Measurements from ENCODE around the gene SIX6.

SIX6 gene

DNA sequence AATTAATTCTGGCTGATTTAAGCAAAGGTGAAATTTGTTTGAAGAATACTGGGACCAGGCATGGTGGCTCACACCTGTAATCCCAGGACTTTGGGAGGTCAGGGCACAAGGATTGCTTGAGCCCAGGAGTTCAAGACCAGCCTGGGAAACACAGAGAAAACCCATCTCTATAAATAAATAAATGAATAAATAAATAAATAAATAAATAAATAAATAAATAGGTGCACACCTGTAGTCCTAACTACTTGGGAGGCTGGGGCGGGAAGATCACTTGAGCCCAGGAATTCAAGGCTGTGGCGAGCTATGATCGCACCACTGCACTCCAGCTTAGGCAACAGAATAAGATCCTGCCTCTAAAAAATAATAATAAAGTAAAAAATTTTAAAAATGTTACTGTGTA, 18.7 kb upstream of the SIX6 start:
- ChIA-PET POLR2A (no interaction called here), CTCF (no interaction called here)
- TF ChIP-seq, protein P1, sequence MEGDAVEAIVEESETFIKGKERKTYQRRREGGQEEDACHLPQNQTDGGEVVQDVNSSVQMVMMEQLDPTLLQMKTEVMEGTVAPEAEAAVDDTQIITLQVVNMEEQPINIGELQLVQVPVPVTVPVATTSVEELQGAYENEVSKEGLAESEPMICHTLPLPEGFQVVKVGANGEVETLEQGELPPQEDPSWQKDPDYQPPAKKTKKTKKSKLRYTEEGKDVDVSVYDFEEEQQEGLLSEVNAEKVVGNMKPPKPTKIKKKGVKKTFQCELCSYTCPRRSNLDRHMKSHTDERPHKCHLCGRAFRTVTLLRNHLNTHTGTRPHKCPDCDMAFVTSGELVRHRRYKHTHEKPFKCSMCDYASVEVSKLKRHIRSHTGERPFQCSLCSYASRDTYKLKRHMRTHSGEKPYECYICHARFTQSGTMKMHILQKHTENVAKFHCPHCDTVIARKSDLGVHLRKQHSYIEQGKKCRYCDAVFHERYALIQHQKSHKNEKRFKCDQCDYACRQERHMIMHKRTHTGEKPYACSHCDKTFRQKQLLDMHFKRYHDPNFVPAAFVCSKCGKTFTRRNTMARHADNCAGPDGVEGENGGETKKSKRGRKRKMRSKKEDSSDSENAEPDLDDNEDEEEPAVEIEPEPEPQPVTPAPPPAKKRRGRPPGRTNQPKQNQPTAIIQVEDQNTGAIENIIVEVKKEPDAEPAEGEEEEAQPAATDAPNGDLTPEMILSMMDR (IDR thresholded peaks at IDR 0.05; ENCODE audit: control extremely low read depth, extremely low read depth, low read depth, missing control alignments), result no peak
- DNase-seq (ENCODE audit: extremely low spot score), result no peak

DNA sequence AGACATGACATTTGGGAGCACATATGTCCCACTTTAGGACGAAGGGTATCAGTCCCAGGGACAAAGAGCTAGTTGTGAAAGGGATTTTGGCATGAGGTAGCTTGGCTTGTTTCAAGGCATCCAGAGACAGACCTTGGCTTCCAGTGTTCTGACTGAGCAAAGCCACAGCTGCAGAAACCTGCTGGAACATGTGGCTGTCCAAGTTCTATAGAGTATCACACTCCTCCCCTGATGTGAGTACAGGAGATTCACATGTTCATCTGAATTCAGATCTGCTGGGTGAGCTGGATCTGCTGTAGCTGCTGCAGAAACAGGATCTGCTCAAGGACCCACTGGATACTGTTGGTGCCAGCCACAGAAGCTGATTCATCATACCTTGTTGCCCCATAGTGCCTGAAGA, 13.0 kb upstream of the SIX6 start:
- no peak for DNase-seq (ENCODE audit: extremely low spot score)
- POLR2A ChIA-PET, result no interaction called here
- CTCF ChIA-PET, result interaction anchor here (1.1 to 1.8 kb wide), 7 partner anchors 9 to 531 kb away, joined by 3 to 5 read pairs (median 3); no protein-coding TSS in a partner anchor
- TF ChIP-seq, protein P1 (IDR thresholded peaks at IDR 0.05; ENCODE audit: control extremely low read depth, extremely low read depth, low read depth, missing control alignments), result no peak

DNA sequence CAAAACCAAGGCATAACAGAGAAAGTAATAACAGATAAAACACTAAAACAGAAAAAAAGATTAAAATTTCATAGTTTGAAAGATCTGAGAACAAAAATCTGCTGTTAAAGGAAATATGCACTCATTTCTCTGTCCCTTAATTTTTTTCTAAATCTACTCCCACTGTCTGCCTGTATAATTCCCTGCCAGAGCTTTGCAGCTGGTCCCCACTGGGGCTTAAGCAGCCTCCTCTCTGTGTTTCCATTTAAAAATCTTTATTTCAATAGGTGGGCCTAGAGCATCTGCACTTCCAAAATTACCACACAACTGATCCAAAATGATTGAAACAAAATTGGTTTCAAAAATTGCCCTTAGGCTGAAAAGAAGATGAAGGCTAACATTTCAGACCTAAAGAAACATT, 6.4 kb upstream of the SIX6 start:
- TF ChIP-seq, protein P1 (IDR thresholded peaks at IDR 0.05; ENCODE audit: control extremely low read depth, extremely low read depth, low read depth, missing control alignments), result no peak
- ChIA-PET POLR2A (no interaction called here), CTCF (interaction anchor here (1.2 kb wide), 1 partner anchor 12 kb away, joined by 6 read pairs; no protein-coding TSS in a partner anchor)
- no peak for DNase-seq (ENCODE audit: extremely low spot score)

DNA sequence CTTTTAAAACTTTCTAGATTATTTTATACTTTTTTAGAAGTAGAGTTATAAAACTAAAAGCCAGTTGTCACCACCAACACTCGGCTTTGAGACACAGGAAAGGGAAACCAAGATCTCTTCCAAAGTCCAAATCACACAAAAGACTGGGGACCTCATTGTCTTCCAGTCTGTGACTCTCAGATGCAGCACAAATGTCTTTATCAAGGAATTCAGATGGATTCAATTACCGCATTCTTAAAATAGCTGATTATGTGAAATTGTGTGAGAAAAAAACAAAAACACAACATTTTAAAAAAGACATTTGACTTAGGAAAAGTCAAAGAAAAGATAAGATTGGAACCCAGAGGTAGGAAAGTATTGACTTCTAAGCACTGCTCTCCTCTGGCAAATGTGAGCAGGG, 3.5 kb upstream of the SIX6 start:
- POLR2A ChIA-PET, result no interaction called here
- CTCF ChIA-PET, result interaction anchor here (0.8 to 1.0 kb wide), 2 partner anchors 9 kb away, joined by 3 read pairs; no protein-coding TSS in a partner anchor
- TF ChIP-seq, protein P1 (IDR thresholded peaks at IDR 0.05; ENCODE audit: control extremely low read depth, extremely low read depth, low read depth, missing control alignments), result no peak
- no peak for DNase-seq (ENCODE audit: extremely low spot score)

DNA sequence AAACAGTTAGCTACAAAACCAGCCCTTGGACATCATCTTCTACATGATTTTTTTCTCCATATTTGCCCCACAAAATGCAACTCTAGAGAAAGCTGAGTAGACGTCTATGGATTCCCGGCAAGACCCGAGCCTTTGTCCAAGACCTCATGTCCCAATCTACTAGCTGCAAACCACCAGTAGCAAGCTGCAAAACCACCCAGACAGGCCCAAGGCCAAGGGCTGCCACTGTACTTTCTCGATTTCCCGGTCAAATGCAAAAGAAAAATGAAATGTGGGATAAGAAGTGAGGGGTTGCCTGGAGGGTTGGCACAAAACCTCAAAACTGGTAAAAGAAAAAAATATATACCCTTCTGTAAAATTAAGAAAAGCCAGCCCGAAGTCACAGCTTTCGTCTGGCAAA, 2.9 kb upstream of the SIX6 start:
- CTCF ChIA-PET, result interaction anchor here (1.6 kb wide), 1 partner anchor 13 kb away, joined by 3 read pairs; no protein-coding TSS in a partner anchor
- TF ChIP-seq, protein P1 (IDR thresholded peaks at IDR 0.05; ENCODE audit: control extremely low read depth, extremely low read depth, low read depth, missing control alignments), result no peak
- POLR2A ChIA-PET, result no interaction called here
- no peak for DNase-seq (ENCODE audit: extremely low spot score)

DNA sequence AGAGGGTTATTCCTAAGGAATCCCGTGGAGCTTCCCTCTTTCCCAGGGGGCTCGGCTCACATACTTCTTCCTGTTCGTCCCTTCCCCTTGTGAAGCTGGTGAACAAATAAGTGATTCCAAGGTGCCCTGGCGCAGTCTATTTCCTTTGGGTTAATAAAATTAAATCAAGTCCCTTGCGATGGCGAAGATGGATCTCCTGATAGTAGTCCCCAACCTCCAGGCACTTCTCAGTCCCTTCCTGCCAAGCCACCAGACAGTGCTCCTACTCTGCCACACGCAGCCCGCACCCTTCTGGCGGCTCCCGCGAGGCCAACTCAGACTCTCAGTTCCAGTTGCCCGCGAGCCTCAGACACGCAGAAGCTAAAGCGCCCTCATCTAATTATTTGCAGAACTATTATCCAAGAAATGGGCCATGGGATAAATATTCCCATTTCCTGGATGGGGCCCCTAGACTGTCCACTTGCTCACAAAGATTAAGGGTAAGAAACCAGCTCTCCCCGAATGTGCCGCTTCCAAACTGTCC, 2.4 kb upstream of the SIX6 start:
- ChIA-PET CTCF (interaction anchor here (1.6 kb wide), 1 partner anchor 13 kb away, joined by 3 read pairs; no protein-coding TSS in a partner anchor), POLR2A (no interaction called here)
- no peak for DNase-seq (ENCODE audit: extremely low spot score)
- TF ChIP-seq, protein P1 (IDR thresholded peaks at IDR 0.05; ENCODE audit: control extremely low read depth, extremely low read depth, low read depth, missing control alignments), result no peak
